ENCODE measurements around the gene CLCN2. TPM values are rescaled to one million over a fixed set of nuclear protein-coding genes. Genes with fewer than 3 reads are reported as not detected.

CLCN2 gene
- 0.85 TPM for total RNA-seq
- polyA plus RNA-seq: 7.0 TPM
- long read RNA-seq, donor 1: 0 reads
- long read RNA-seq, donor 2: 0 reads
- long read RNA-seq, donor 3, partial matches to known transcripts: 0 of 3 reads
- long read RNA-seq, donor 3, other reads (novel, unspliced or antisense): 0 of 3 reads
- long read RNA-seq, donor 4, partial matches to known transcripts: 0 of 1 reads
- long read RNA-seq, donor 4, other reads (novel, unspliced or antisense): 0 of 1 reads
- long read RNA-seq, donor 5, partial matches to known transcripts: 93 of 100 reads
- long read RNA-seq, donor 5, other reads (novel, unspliced or antisense): 5 of 100 reads
- long read RNA-seq, donor 6, partial matches to known transcripts: 0 of 5 reads
- long read RNA-seq, donor 6, other reads (novel, unspliced or antisense): 0 of 5 reads
- long read RNA-seq, donor 7: 0 reads
- long read RNA-seq, donor 8: 0 reads
- long read RNA-seq, donor 9: 0 reads
- long read RNA-seq, donor 10: 0 reads

DNA sequence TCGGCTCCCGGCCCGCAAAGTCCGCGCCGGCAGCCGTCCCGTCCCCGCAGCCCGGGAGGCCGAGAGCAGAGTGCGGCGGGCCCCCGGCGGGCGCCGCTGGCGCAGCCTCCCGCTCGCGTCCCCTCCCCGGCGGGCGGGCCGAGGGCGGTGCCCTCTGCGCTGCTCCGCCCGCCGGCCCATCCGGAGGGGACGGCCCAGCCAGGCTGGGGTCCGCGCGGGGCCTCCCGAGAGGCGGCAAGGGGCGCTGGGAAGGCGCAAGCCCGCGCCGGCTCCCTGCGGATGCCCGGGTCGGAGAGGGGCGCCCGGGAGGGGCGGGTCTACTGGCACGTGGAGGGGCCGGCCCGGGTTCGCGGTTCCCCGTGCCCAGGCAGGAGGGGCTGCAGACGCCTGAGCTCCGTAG is at the start of gene CLCN2, which contains the start of gene POLR2H:
CLCN2 (minus strand) TSS at position 74 of the 400 bp plus-strand sequence. CDS start 126 bp downstream, outside the sequence.
POLR2H (plus strand) TSS at position 179 of the 400 bp plus-strand sequence. CDS start 1,783 bp downstream, outside the sequence.
- peaks cover 0 to 12% of the 10 kb centered on the region in 2 donors for H3K36me3 ChIP-seq (ENCODE audit: control insufficient read depth in 2 of 2, insufficient read depth in 2 of 2, low read length in 1 of 2)
- DNase-seq (ENCODE audit: low read depth in 6 of 9, low spot score in 9 of 9): peak in 5 of 9 donors; percentile 15 to 45 (median 28)
- H3K4me1 ChIP-seq (ENCODE audit: control insufficient read depth in 2 of 2, insufficient read depth in 2 of 2, low read length in 2 of 2): peaks cover 9 to 18% of the 10 kb centered on the region in 2 donors
- H3K4me3 ChIP-seq (ENCODE audit: low read length in 2 of 2): peak within 1 kb of the TSS; percentile 77 to 83
- under 1% methylated on average over 56 of the region's 56 CpGs for WGBS
- peaks cover 7 to 42% of the 10 kb centered on the region in 2 donors for H3K27me3 ChIP-seq (ENCODE audit: control insufficient read depth in 2 of 2, insufficient read depth in 1 of 2, low read length in 1 of 2)
- H3K9me3 ChIP-seq (ENCODE audit: control insufficient read depth in 2 of 2, insufficient read depth in 1 of 2, low read length in 1 of 2): peaks cover 2 to 3% of the 10 kb centered on the region in 2 donors
- peak within 1 kb of the TSS; percentile 87 to 92 for H3K27ac ChIP-seq (ENCODE audit: low read depth in 1 of 2, low read length in 1 of 2)

DNA sequence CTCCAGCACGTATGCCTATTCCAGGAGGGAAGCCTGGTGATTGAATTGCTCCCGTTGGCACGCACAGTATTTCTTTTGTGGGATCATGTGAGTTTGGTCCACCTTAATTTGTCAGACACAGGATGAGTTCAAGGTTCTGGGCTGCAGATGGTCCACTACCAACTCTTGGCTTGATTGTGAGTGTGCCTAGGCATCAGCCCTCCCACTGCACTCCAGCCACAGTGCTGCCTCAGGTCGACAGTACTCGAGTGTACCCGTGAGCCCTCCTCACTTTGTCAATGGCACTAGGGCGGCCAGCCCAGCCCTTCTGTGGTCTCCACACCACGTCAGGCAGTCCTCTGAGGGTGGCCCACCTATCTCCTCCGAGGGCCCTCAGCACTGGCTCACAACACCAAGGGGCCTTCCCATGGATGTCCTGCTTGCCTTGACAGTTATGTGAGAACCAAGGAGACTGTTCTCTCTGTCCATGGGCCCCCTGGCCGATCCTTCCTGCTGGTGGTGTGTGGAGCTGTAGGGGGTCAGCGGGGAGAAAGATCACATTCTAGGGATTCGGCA is 48.6 kb upstream of the CLCN2 start:
- H3K36me3 ChIP-seq (ENCODE audit: control insufficient read depth in 2 of 2, insufficient read depth in 2 of 2, low read length in 1 of 2): no peaks in the 10 kb centered on the region
- no peaks in the 10 kb centered on the region for H3K27me3 ChIP-seq (ENCODE audit: control insufficient read depth in 2 of 2, insufficient read depth in 1 of 2, low read length in 1 of 2)
- no peak for DNase-seq (ENCODE audit: low read depth in 6 of 9, low spot score in 9 of 9)
- no peaks in the 10 kb centered on the region for H3K4me1 ChIP-seq (ENCODE audit: control insufficient read depth in 2 of 2, insufficient read depth in 2 of 2, low read length in 2 of 2)
- no peak overlapping the region for H3K27ac ChIP-seq (ENCODE audit: low read depth in 1 of 2, low read length in 1 of 2)
- no peak overlapping the region for H3K4me3 ChIP-seq (ENCODE audit: low read length in 2 of 2)
- WGBS: 85% methylated on average over 12 of the region's 12 CpGs
- no peaks in the 10 kb centered on the region for H3K9me3 ChIP-seq (ENCODE audit: control insufficient read depth in 2 of 2, insufficient read depth in 1 of 2, low read length in 1 of 2)

GRCh38 chr3:184409331-184409926 is 48.0 kb upstream of the CLCN2 start:
- Histone ChIP-seq H3K9me3 (ENCODE audit: control insufficient read depth in 2 of 2, insufficient read depth in 1 of 2, low read length in 1 of 2) (no peaks in the 10 kb centered on the region), H3K27me3 (ENCODE audit: control insufficient read depth in 2 of 2, insufficient read depth in 1 of 2, low read length in 1 of 2) (no peaks in the 10 kb centered on the region), H3K36me3 (ENCODE audit: control insufficient read depth in 2 of 2, insufficient read depth in 2 of 2, low read length in 1 of 2) (no peaks in the 10 kb centered on the region), H3K27ac (ENCODE audit: low read depth in 1 of 2, low read length in 1 of 2) (no peak overlapping the region), H3K4me3 (ENCODE audit: low read length in 2 of 2) (no peak overlapping the region), H3K4me1 (ENCODE audit: control insufficient read depth in 2 of 2, insufficient read depth in 2 of 2, low read length in 2 of 2) (no peaks in the 10 kb centered on the region)
- 96% methylated on average over 8 of the region's 8 CpGs for WGBS
- DNase-seq (ENCODE audit: low read depth in 6 of 9, low spot score in 9 of 9): no peak

- no peaks in the 10 kb centered on the region for H3K4me1 ChIP-seq (ENCODE audit: control insufficient read depth in 2 of 2, insufficient read depth in 2 of 2, low read length in 2 of 2)
- DNase-seq (ENCODE audit: low read depth in 6 of 9, low spot score in 9 of 9): no peak
- WGBS: 78% methylated on average over 20 of the region's 20 CpGs
- H3K9me3 ChIP-seq (ENCODE audit: control insufficient read depth in 2 of 2, insufficient read depth in 1 of 2, low read length in 1 of 2): no peaks in the 10 kb centered on the region
- no peak overlapping the region for H3K27ac ChIP-seq (ENCODE audit: low read depth in 1 of 2, low read length in 1 of 2)
- H3K27me3 ChIP-seq (ENCODE audit: control insufficient read depth in 2 of 2, insufficient read depth in 1 of 2, low read length in 1 of 2): peaks cover 0 to 15% of the 10 kb centered on the region in 2 donors
- H3K36me3 ChIP-seq (ENCODE audit: control insufficient read depth in 2 of 2, insufficient read depth in 2 of 2, low read length in 1 of 2): no peaks in the 10 kb centered on the region
- H3K4me3 ChIP-seq (ENCODE audit: low read length in 2 of 2): no peak overlapping the region
Observed at GRCh38 chr3:184405075-184406030, 43.9 kb upstream of the CLCN2 start.

- WGBS: 71% methylated on average over 9 of the region's 9 CpGs
- DNase-seq (ENCODE audit: low read depth in 6 of 9, low spot score in 9 of 9): no peak
Observed at GRCh38 chr3:184399410-184399809, 38.0 kb upstream of the CLCN2 start.

DNA sequence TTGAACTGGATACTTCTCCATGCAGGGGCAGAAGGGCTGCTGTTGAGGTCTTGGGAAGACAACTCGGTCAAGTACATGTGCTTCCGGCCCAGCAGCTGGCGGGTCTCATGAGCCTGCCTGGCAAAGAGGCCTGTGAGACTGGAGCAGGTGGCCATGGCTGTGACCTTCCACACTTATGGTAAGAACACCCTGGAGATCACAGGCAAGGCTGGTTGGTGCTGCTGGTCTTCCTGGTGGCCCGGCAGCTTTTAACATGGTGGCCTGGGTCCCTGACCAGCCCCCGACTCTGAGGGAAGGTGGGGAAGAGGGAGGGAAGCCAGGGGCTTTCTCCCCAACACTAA is 33.9 kb upstream of the CLCN2 start:
- H3K4me1 ChIP-seq (ENCODE audit: control insufficient read depth in 2 of 2, insufficient read depth in 2 of 2, low read length in 2 of 2): no peaks in the 10 kb centered on the region
- no peaks in the 10 kb centered on the region for H3K36me3 ChIP-seq (ENCODE audit: control insufficient read depth in 2 of 2, insufficient read depth in 2 of 2, low read length in 1 of 2)
- no peak for DNase-seq (ENCODE audit: low read depth in 6 of 9, low spot score in 9 of 9)
- no peak overlapping the region for H3K4me3 ChIP-seq (ENCODE audit: low read length in 2 of 2)
- H3K27ac ChIP-seq (ENCODE audit: low read depth in 1 of 2, low read length in 1 of 2): no peak overlapping the region
- WGBS: 97% methylated on average over 5 of the region's 5 CpGs
- no peaks in the 10 kb centered on the region for H3K9me3 ChIP-seq (ENCODE audit: control insufficient read depth in 2 of 2, insufficient read depth in 1 of 2, low read length in 1 of 2)
- peaks cover 0 to 26% of the 10 kb centered on the region in 2 donors for H3K27me3 ChIP-seq (ENCODE audit: control insufficient read depth in 2 of 2, insufficient read depth in 1 of 2, low read length in 1 of 2)

More at GRCh38 chr3:184399410-184399809, 38.0 kb upstream of the CLCN2 start:
- Histone ChIP-seq H3K27me3 (ENCODE audit: control insufficient read depth in 2 of 2, insufficient read depth in 1 of 2, low read length in 1 of 2) (peaks cover 0 to 34% of the 10 kb centered on the region in 2 donors), H3K36me3 (ENCODE audit: control insufficient read depth in 2 of 2, insufficient read depth in 2 of 2, low read length in 1 of 2) (no peaks in the 10 kb centered on the region), H3K4me3 (ENCODE audit: low read length in 2 of 2) (no peak overlapping the region), H3K9me3 (ENCODE audit: control insufficient read depth in 2 of 2, insufficient read depth in 1 of 2, low read length in 1 of 2) (no peaks in the 10 kb centered on the region), H3K4me1 (ENCODE audit: control insufficient read depth in 2 of 2, insufficient read depth in 2 of 2, low read length in 2 of 2) (no peaks in the 10 kb centered on the region), H3K27ac (ENCODE audit: low read depth in 1 of 2, low read length in 1 of 2) (no peak overlapping the region)

- WGBS: 93% methylated on average over 3 of the region's 3 CpGs
- H3K36me3 ChIP-seq (ENCODE audit: control insufficient read depth in 2 of 2, insufficient read depth in 2 of 2, low read length in 1 of 2): no peaks in the 10 kb centered on the region
- H3K9me3 ChIP-seq (ENCODE audit: control insufficient read depth in 2 of 2, insufficient read depth in 1 of 2, low read length in 1 of 2): no peaks in the 10 kb centered on the region
- no peaks in the 10 kb centered on the region for H3K4me1 ChIP-seq (ENCODE audit: control insufficient read depth in 2 of 2, insufficient read depth in 2 of 2, low read length in 2 of 2)
- peaks cover 0 to 49% of the 10 kb centered on the region in 2 donors for H3K27me3 ChIP-seq (ENCODE audit: control insufficient read depth in 2 of 2, insufficient read depth in 1 of 2, low read length in 1 of 2)
- H3K27ac ChIP-seq (ENCODE audit: low read depth in 1 of 2, low read length in 1 of 2): no peak overlapping the region
- no peak overlapping the region for H3K4me3 ChIP-seq (ENCODE audit: low read length in 2 of 2)
- no peak for DNase-seq (ENCODE audit: low read depth in 6 of 9, low spot score in 9 of 9)
Observed at GRCh38 chr3:184391266-184391665, 29.9 kb upstream of the CLCN2 start.

GRCh38 chr3:184389935-184390528 is 28.6 kb upstream of the CLCN2 start:
- Histone ChIP-seq H3K9me3 (ENCODE audit: control insufficient read depth in 2 of 2, insufficient read depth in 1 of 2, low read length in 1 of 2) (no peaks in the 10 kb centered on the region), H3K36me3 (ENCODE audit: control insufficient read depth in 2 of 2, insufficient read depth in 2 of 2, low read length in 1 of 2) (no peaks in the 10 kb centered on the region), H3K4me1 (ENCODE audit: control insufficient read depth in 2 of 2, insufficient read depth in 2 of 2, low read length in 2 of 2) (no peaks in the 10 kb centered on the region), H3K4me3 (ENCODE audit: low read length in 2 of 2) (no peak overlapping the region), H3K27me3 (ENCODE audit: control insufficient read depth in 2 of 2, insufficient read depth in 1 of 2, low read length in 1 of 2) (peaks cover 0 to 54% of the 10 kb centered on the region in 2 donors), H3K27ac (ENCODE audit: low read depth in 1 of 2, low read length in 1 of 2) (no peak overlapping the region)
- 93% methylated on average over 4 of the region's 5 CpGs for WGBS
- no peak for DNase-seq (ENCODE audit: low read depth in 6 of 9, low spot score in 9 of 9)
